HepG2 (cell line): ENCODE results near the gene FSD1. TPM values are rescaled to one million over a fixed set of nuclear protein-coding genes. Genes with fewer than 3 reads are reported as not detected.

ENCODE experiments used
- ATF1 ChIP-seq: IDR thresholded peaks from 2 replicates; pipeline ENCODE4 v1.6.1; 2016; ENCODE audit warnings: mild to moderate bottlenecking, control low read depth
- CENPT ChIP-seq: sonication (generic); formaldehyde crosslinking; IDR thresholded peaks from 2 replicates; pipeline ENCODE4 v1.8.0; 2022; ENCODE audit warnings: low read depth, mild to moderate bottlenecking, moderate library complexity, missing genetic modification reagents
- GATA4 ChIP-seq: sonication (generic); IDR thresholded peaks from 2 replicates; pipeline ENCODE4 v1.6.1; 2016; ENCODE audit warnings: antibody characterized with exemption, low read depth, borderline replicate concordance
- HNRNPL ChIP-seq: fragments of 200-400 bp; formaldehyde crosslinking; IDR thresholded peaks from 2 replicates; pipeline ENCODE4 v1.6.1; 2017; ENCODE audit warnings: mild to moderate bottlenecking, low read depth, low read length
- IKZF5 ChIP-seq: IDR thresholded peaks from 2 replicates; pipeline ENCODE4 v1.6.1; 2018; ENCODE audit warnings: missing genetic modification reagents, mild to moderate bottlenecking, missing compliant biosample characterization
- MTERF4 ChIP-seq: sonication (generic); formaldehyde crosslinking; IDR thresholded peaks from 2 replicates; pipeline ENCODE4 v1.8.0; 2023; ENCODE audit warnings: mild to moderate bottlenecking, missing genetic modification reagents
- NKX3-1 ChIP-seq: sonication (generic); formaldehyde crosslinking; IDR thresholded peaks from 2 replicates; pipeline ENCODE4 v1.5.0; 2020; ENCODE audit warnings: missing genetic modification reagents
- NR1H2 ChIP-seq: sonication (generic); formaldehyde crosslinking; IDR thresholded peaks from 2 replicates; pipeline ENCODE4 v1.8.1; 2022; ENCODE audit warnings: low read depth, missing genetic modification reagents, borderline replicate concordance
- ONECUT2 ChIP-seq: sonication (generic); formaldehyde crosslinking; IDR thresholded peaks from 2 replicates; pipeline ENCODE4 v1.4.0; 2020; ENCODE audit warnings: missing genetic modification reagents
- POGZ ChIP-seq: sonication (generic); formaldehyde crosslinking; IDR thresholded peaks from 2 replicates; pipeline ENCODE4 v1.4.0; 2020; ENCODE audit warnings: mild to moderate bottlenecking, missing genetic modification reagents
- SMAD1 ChIP-seq: sonication (generic); formaldehyde crosslinking; IDR thresholded peaks from 2 replicates; pipeline ENCODE4 v1.4.0; 2020; ENCODE audit warnings: missing genetic modification reagents, low read depth, mild to moderate bottlenecking, borderline replicate concordance
- SNAPC2 ChIP-seq: sonication (generic); formaldehyde crosslinking; IDR thresholded peaks from 2 replicates; pipeline ENCODE4 v1.8.1; 2022; ENCODE audit warnings: mild to moderate bottlenecking, missing genetic modification reagents
- SNRNP70 ChIP-seq: fragments of 200-400 bp; formaldehyde crosslinking; IDR thresholded peaks from 2 replicates; pipeline ENCODE4 v1.6.1; 2017; ENCODE audit warnings: mild to moderate bottlenecking, low read depth, low read length, moderate library complexity
- YEATS4 ChIP-seq: sonication (generic); formaldehyde crosslinking; IDR thresholded peaks from 2 replicates; pipeline ENCODE4 v1.4.0; 2020; ENCODE audit warnings: missing genetic modification reagents, borderline replicate concordance
- ZBTB38 ChIP-seq: sonication (generic); formaldehyde crosslinking; IDR thresholded peaks from 2 replicates; pipeline ENCODE4 v1.5.1; 2020; ENCODE audit warnings: mild to moderate bottlenecking, missing genetic modification reagents
- ZFP82 ChIP-seq: sonication (generic); formaldehyde crosslinking; IDR thresholded peaks from 2 replicates; pipeline ENCODE4 v1.5.1; 2020; ENCODE audit warnings: mild to moderate bottlenecking, missing genetic modification reagents, borderline replicate concordance
- ZFP91 ChIP-seq: sonication (generic); formaldehyde crosslinking; IDR thresholded peaks from 2 replicates; pipeline ENCODE4 v1.9.0; 2022; ENCODE audit warnings: missing genetic modification reagents, mild to moderate bottlenecking, borderline replicate concordance
- ZNF230 ChIP-seq: sonication (generic); formaldehyde crosslinking; IDR thresholded peaks from 2 replicates; pipeline ENCODE4 v1.4.0; 2020; ENCODE audit warnings: mild to moderate bottlenecking, missing genetic modification reagents
- ZNF335 ChIP-seq: sonication (generic); formaldehyde crosslinking; IDR thresholded peaks from 2 replicates; pipeline ENCODE4 v1.4.0; 2020; ENCODE audit warnings: missing genetic modification reagents
- ZNF451 ChIP-seq: sonication (generic); formaldehyde crosslinking; IDR thresholded peaks from 2 replicates; pipeline ENCODE4 v1.5.0; 2020; ENCODE audit warnings: mild to moderate bottlenecking, missing genetic modification reagents
- ZNF614 ChIP-seq: IDR thresholded peaks from 2 replicates; pipeline ENCODE4 v1.6.1; 2018; ENCODE audit warnings: missing biosample characterization, missing genetic modification reagents, inconsistent platforms, borderline replicate concordance
- ZNF639 ChIP-seq: conservative IDR thresholded peaks from 2 replicates; pipeline ENCODE4 v1.6.1; 2018; ENCODE audit warnings: missing genetic modification reagents
- ZNF883 ChIP-seq: sonication (generic); formaldehyde crosslinking; IDR thresholded peaks from 2 replicates; pipeline ENCODE4 v1.5.1; 2020; ENCODE audit warnings: mild to moderate bottlenecking, missing genetic modification reagents; ENCODE audit errors: not compliant biosample characterization
- polyA plus RNA-seq, 8 experiments: library from polyadenylated mRNA; depleted of rRNA in 3 of 8; stranded (reverse) in 7 of 8; unstranded in 1 of 8; fragments of >200 nt; fragmentation: Illumina TruSeq in 4 of 8; extraction: Trizol in 4 of 8; gene quantifications; 2 replicates each; pipeline versions ENCODE4 v1.2.1 to v1.2.3, GENCODE V29; 2011 to 2016; ENCODE audit warnings: low read depth in 4 of 8, missing spikeins in 1 of 8, mixed read lengths in 1 of 8; ENCODE audit not compliant: insufficient read depth in 1 of 8
- total RNA-seq, 5 experiments: library from RNA; depleted of rRNA; stranded (reverse); fragments of >200 nt; fragmentation: Illumina TruSeq; extraction: Trizol; gene quantifications; 2 replicates each; pipeline ENCODE4 v1.2.3, GENCODE V29; 2016; ENCODE audit warnings: low read depth in 1 of 5
- TF ChIP-seq, protein P1 (sequence below): IDR thresholded peaks from 2 replicates; pipeline ENCODE4 v1.6.1; 2016; ENCODE audit warnings: control low read depth

Gene FSD1
- total and polyA plus RNA-seq, 2 of the 13 experiments (the other 11 are each of a cell fraction or from before 2014, with no cell fraction given): 0.29 to 0.66 TPM

DNA sequence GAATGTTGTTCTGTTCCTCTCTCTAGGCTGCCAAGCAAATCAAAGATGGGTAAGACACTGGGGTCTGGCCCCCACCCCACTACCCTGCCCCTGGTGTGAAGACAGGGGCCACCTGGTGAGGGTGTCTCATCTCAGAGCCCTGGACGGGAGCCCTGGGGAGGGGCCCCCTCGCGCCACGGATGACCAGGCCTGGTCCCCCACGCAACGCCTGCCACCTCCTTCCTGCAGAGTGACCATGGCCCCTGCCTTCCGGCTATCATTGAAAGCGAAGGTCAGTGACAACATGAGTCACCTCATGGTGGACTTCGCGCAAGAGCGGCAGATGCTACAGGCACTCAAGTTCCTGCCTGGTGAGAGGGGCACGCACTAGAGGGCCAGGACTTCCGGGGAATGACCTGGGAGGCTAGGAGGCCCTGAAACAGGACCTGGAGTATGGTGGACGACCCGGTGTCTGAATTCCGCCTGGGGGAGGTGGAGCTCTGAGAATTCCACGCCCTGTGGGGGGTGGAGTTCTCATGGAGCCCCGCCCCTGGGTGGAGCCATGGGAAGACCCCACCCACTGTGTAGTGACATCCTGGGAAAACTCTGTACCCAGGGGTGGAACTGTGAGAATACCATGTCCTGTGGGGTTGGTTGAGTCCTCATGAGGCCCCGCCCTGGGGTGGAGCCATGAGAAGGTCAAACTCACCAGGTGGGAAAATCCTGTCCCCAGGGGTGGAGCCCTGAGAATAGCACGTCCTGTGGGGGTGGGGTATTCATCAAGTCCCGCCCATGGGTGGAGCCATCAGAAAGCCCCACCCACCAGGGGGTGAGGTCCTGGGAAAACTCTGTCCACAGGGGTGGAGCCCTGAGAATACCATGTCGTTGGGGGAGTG lies 6.1 kb downstream of the FSD1 start (continued):
- TF ChIP-seq ATF1 (CRISPR knock-in tag) (no peak), CENPT (CRISPR knock-in tag) (no peak), MTERF4 (CRISPR knock-in tag) (no peak), YEATS4 (CRISPR knock-in tag) (peak; percentile 83), ZFP82 (CRISPR knock-in tag) (no peak), NKX3-1 (CRISPR knock-in tag) (peak; percentile 62; the same call in 1 of the 2 replicates), ONECUT2 (CRISPR knock-in tag) (no peak), GATA4 (no peak), ZNF883 (CRISPR knock-in tag) (peak; percentile 56), ZNF451 (CRISPR knock-in tag) (peak; percentile 84; the same call in 1 of the 2 replicates), ZNF335 (CRISPR knock-in tag) (peak; percentile 92), HNRNPL (peak; percentile 68; the same call in 1 of the 2 replicates), ZNF639 (CRISPR knock-in tag) (peak; percentile 81), ZBTB38 (peak; percentile 95), SNAPC2 (CRISPR knock-in tag) (0 out of 2 replicates have a peak, but pooled peaks have one; percentile 45), ZFP91 (peak; percentile 68; the same call in 1 of the 2 replicates), ZNF614 (CRISPR knock-in tag) (peak; percentile 89; the same call in 1 of the 2 replicates), NR1H2 (no peak), IKZF5 (peak; percentile 96), SNRNP70 (no peak), SMAD1 (no peak), ZNF230 (CRISPR knock-in tag) (no peak), POGZ (CRISPR knock-in tag) (peak; percentile 63; the same call in 1 of the 2 replicates)
- TF ChIP-seq, protein P1, sequence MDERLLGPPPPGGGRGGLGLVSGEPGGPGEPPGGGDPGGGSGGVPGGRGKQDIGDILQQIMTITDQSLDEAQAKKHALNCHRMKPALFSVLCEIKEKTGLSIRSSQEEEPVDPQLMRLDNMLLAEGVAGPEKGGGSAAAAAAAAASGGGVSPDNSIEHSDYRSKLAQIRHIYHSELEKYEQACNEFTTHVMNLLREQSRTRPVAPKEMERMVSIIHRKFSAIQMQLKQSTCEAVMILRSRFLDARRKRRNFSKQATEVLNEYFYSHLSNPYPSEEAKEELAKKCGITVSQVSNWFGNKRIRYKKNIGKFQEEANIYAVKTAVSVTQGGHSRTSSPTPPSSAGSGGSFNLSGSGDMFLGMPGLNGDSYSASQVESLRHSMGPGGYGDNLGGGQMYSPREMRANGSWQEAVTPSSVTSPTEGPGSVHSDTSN (CRISPR knock-in tag): no peak
